Measurements from ENCODE around the gene PLA2G4E. TPM values are rescaled to one million over a fixed set of nuclear protein-coding genes. Genes with fewer than 3 reads are reported as not detected.
A peak's percentile ranks its signal among the peaks of the same experiment; 100 is the strongest.

PLA2G4E gene
- total RNA-seq, 1 experiment from 2014 or later, result not detected

DNA sequence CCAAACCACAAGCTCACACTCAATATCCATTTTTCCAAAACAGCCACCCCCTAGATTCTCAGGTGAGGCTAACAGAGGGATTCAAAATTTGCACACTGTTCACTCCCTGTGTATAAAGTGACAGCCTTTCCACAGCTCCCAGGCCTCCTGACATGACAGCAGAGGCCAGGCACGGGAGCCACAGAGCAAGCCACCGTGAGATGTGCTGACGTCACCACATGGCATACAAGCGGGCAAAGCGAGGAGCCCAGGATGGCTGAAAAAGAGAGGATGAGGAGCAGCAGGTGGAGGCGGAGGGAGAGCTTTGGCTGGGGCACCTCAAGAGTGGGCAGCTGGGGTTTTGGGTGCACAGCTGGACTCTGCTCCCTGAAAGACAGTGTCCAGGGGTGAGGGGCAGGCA, 75.6 kb downstream of the PLA2G4E start:
- Histone ChIP-seq H3K4me3 (ENCODE audit: low read depth, low read length, poor library complexity, severe bottlenecking) (no peak overlapping the region), H3K4me1 (ENCODE audit: insufficient read depth, low read length, poor library complexity, severe bottlenecking) (peaks cover 13% of the 10 kb centered on the region), H3K27ac (ENCODE audit: low read depth, low read length, poor library complexity, severe bottlenecking) (no peak overlapping the region), H3K36me3 (ENCODE audit: insufficient read depth, low read length, poor library complexity, severe bottlenecking) (no peaks in the 10 kb centered on the region), H3K27me3 (replicated peaks; ENCODE audit: insufficient read depth, low read depth, low read length, poor library complexity) (no peaks in the 10 kb centered on the region), H3K9me3 (ENCODE audit: low read depth, low read length, poor library complexity, severe bottlenecking) (no peaks in the 10 kb centered on the region)
- ChIA-PET CTCF (no interaction called here), POLR2A (ENCODE audit: low non-redundant PET) (no interaction called here)
- intact Hi-C loops (cut with micrococcal nuclease; ENCODE audit: unreplicated experiment), result no loop called here
- no TSS peak for BruUV-seq (replicated peaks)
- no peak for DNase-seq (ENCODE audit: low spot score)
- TF ChIP-seq, protein P1, sequence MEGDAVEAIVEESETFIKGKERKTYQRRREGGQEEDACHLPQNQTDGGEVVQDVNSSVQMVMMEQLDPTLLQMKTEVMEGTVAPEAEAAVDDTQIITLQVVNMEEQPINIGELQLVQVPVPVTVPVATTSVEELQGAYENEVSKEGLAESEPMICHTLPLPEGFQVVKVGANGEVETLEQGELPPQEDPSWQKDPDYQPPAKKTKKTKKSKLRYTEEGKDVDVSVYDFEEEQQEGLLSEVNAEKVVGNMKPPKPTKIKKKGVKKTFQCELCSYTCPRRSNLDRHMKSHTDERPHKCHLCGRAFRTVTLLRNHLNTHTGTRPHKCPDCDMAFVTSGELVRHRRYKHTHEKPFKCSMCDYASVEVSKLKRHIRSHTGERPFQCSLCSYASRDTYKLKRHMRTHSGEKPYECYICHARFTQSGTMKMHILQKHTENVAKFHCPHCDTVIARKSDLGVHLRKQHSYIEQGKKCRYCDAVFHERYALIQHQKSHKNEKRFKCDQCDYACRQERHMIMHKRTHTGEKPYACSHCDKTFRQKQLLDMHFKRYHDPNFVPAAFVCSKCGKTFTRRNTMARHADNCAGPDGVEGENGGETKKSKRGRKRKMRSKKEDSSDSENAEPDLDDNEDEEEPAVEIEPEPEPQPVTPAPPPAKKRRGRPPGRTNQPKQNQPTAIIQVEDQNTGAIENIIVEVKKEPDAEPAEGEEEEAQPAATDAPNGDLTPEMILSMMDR (conservative IDR thresholded peaks at IDR 0.05; ENCODE audit: low read depth, low read length), result no peak
- no peak for TF ChIP-seq EZH2 (IDR thresholded peaks at IDR 0.05; ENCODE audit: borderline replicate concordance, low read depth, low read length, poor library complexity, severe bottlenecking)

DNA sequence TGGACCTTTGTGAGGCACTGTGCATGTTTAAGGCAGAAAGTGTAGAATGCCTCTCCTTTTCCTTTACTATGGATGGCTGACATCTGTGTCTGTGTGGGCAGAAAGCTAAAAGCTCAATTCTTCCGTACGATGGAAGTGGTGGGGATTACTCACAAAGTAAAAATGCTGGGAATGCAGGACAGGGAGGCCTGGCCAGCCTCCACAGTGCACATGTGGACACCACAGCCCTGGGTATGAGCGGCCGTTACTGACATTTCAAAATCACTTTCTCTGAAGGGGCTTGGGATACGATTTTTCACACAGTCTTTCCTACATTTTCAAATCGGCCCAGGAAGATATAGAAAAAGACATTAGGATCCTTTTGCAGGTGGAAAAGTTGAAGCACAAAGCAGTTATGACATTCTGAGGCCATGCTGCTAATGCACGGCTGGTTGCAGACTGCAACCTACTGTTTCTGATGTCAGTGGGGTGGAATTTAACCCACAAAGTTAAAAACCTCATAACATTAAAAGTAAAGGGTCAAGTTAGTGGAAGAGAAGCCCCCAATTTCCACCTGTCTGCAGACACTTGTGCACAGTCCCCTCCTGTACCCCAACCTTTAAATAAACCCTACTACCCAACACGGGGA, 76.4 kb downstream of the PLA2G4E start:
- ChIA-PET POLR2A (ENCODE audit: low non-redundant PET) (no interaction called here), CTCF (no interaction called here)
- DNase-seq (ENCODE audit: low spot score), result peak; percentile 67
- no peaks in the 10 kb centered on the region for H3K36me3 ChIP-seq (ENCODE audit: insufficient read depth, low read length, poor library complexity, severe bottlenecking)
- BruUV-seq (replicated peaks), result no TSS peak
- TF ChIP-seq EZH2 (IDR thresholded peaks at IDR 0.05; ENCODE audit: borderline replicate concordance, low read depth, low read length, poor library complexity, severe bottlenecking), result no peak
- TF ChIP-seq, protein P1 (conservative IDR thresholded peaks at IDR 0.05; ENCODE audit: low read depth, low read length), result no peak
- H3K4me3 ChIP-seq (ENCODE audit: low read depth, low read length, poor library complexity, severe bottlenecking), result no peak overlapping the region
- H3K27ac ChIP-seq (ENCODE audit: low read depth, low read length, poor library complexity, severe bottlenecking), result peak overlapping the region; percentile 64
- H3K27me3 ChIP-seq (replicated peaks; ENCODE audit: insufficient read depth, low read depth, low read length, poor library complexity), result no peaks in the 10 kb centered on the region
- H3K4me1 ChIP-seq (ENCODE audit: insufficient read depth, low read length, poor library complexity, severe bottlenecking), result peaks cover 13% of the 10 kb centered on the region
- H3K9me3 ChIP-seq (ENCODE audit: low read depth, low read length, poor library complexity, severe bottlenecking), result no peaks in the 10 kb centered on the region
- intact Hi-C loops (cut with micrococcal nuclease; ENCODE audit: unreplicated experiment), result no loop called here

DNA sequence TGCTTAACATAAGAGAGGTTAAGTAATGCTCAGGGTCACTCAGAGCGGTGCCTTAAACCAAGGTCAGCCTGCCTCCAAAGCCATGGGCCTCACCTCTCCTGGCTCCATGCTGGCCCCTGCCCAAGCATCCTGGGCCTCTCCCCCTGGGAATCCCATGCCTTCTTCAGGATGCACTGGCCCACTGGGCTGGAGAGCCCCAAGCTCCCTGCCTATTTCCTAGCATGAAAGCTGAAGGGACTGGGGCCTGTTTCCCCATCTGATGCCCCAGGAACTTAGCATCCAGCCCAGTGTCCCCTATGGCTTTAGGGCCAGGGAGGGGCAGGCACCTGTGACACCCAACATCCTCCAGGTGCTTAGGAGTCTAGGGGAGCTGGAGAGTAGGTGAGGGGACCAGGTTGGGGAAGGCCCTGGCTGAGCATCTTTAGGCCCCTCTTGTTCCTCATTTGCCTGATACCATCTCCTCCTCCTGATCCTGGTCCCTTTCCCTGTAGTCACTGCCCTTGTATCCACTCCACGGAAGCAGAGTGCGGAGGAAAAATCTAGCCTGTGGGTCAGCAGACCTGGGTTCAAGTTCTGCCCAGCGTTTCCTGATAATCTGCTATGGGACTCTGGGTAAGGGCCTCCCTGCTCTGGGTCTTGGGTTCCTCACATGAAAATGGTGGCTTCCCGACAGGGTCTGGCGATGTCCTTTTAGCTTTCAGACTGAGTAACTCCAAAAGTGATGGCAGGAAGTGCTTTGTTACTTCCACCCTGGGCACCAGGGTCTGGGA, 77.1 kb downstream of the PLA2G4E start:
- Histone ChIP-seq H3K4me3 (ENCODE audit: low read depth, low read length, poor library complexity, severe bottlenecking) (no peak overlapping the region), H3K36me3 (ENCODE audit: insufficient read depth, low read length, poor library complexity, severe bottlenecking) (no peaks in the 10 kb centered on the region), H3K27me3 (replicated peaks; ENCODE audit: insufficient read depth, low read depth, low read length, poor library complexity) (no peaks in the 10 kb centered on the region), H3K27ac (ENCODE audit: low read depth, low read length, poor library complexity, severe bottlenecking) (peak overlapping the region; percentile 64), H3K9me3 (ENCODE audit: low read depth, low read length, poor library complexity, severe bottlenecking) (no peaks in the 10 kb centered on the region), H3K4me1 (ENCODE audit: insufficient read depth, low read length, poor library complexity, severe bottlenecking) (peaks cover 13% of the 10 kb centered on the region)
- BruUV-seq (replicated peaks), result no TSS peak
- no peak for DNase-seq (ENCODE audit: low spot score)
- ChIA-PET POLR2A (ENCODE audit: low non-redundant PET) (no interaction called here), CTCF (no interaction called here)
- intact Hi-C loops (cut with micrococcal nuclease; ENCODE audit: unreplicated experiment), result no loop called here
- no peak for TF ChIP-seq EZH2 (IDR thresholded peaks at IDR 0.05; ENCODE audit: borderline replicate concordance, low read depth, low read length, poor library complexity, severe bottlenecking)
- TF ChIP-seq, protein P1 (conservative IDR thresholded peaks at IDR 0.05; ENCODE audit: low read depth, low read length), result no peak
